ENCODE measurements around the gene RAB44. TPM values are rescaled to one million over a fixed set of nuclear protein-coding genes. Genes with fewer than 3 reads are reported as not detected.

The RAB44 gene
- total and polyA plus RNA-seq, 8 donors = 0.15 to 2.5 (median 0.23) TPM; not detected in 3

GRCh38 chr6:36769676-36770499 is 72.3 kb downstream of the RAB44 start:
- intact Hi-C loops (cut with DNase I; ENCODE audit: low total_unique reads) = loop anchor here (5.0 to 10.0 kb wide), 2 partner anchors 77 to 245 kb away; no protein-coding TSS in a partner anchor
- Histone ChIP-seq H3K4me3 (no peak overlapping the region), H3K27ac (peak overlapping the region in 2 of 5 donors; percentile 55 to 63), H3K4me1 (peaks cover 7 to 46% (median 15%) of the 10 kb centered on the region in 4 donors), H3K9me3 (no peaks in the 10 kb centered on the region), H3K36me3 (no peaks in the 10 kb centered on the region), H3K27me3 (no peaks in the 10 kb centered on the region)
- TF ChIP-seq CTCF (IDR thresholded peaks at IDR 0.05) (no peak), POLR2AphosphoS5 (IDR thresholded peaks at IDR 0.05) (no peak), POLR2A (IDR thresholded peaks at IDR 0.05) (no peak), EP300 (IDR thresholded peaks at IDR 0.05) (no peak)
- DNase-seq = peak in 1 of 2 donors; percentile 34
- 64 to 85% (median 77%) methylated on average over 9 to 18 of the region's 18 CpGs for WGBS, 5 donors

- intact Hi-C loops (cut with DNase I; ENCODE audit: low total_unique reads) = loop anchor here (5.0 kb wide), 1 partner anchor 76 kb away; no protein-coding TSS in a partner anchor
- Histone ChIP-seq H3K36me3 (no peaks in the 10 kb centered on the region), H3K4me1 (peaks cover 6 to 38% (median 8%) of the 10 kb centered on the region in 4 donors), H3K27ac (no peak overlapping the region), H3K9me3 (no peaks in the 10 kb centered on the region), H3K4me3 (no peak overlapping the region), H3K27me3 (peaks cover 0 to under 1% (median 0%) of the 10 kb centered on the region in 3 donors)
- WGBS, 5 donors = 85 to 100% (median 96%) methylated on average over 2 of the region's 2 CpGs
- DNase-seq = no peak
- no peak for TF ChIP-seq CTCF (IDR thresholded peaks at IDR 0.05)
These were observed 73.5 kb downstream of the RAB44 start for GRCh38 chr6:36771145-36771544.

GRCh38 chr6:36772397-36772796 is 74.8 kb downstream of the RAB44 start:
- no peak overlapping the region for H3K27ac ChIP-seq
- no peak for DNase-seq
- 85 to 93% (median 87%) methylated on average over 8 of the region's 8 CpGs for WGBS, 5 donors
- intact Hi-C loops (cut with DNase I; ENCODE audit: low total_unique reads) = loop anchor here (5.0 kb wide), 1 partner anchor 75 kb away; no protein-coding TSS in a partner anchor
- peaks cover 5 to 33% (median 6%) of the 10 kb centered on the region in 4 donors for H3K4me1 ChIP-seq
- no peaks in the 10 kb centered on the region for H3K9me3 ChIP-seq
- H3K4me3 ChIP-seq = no peak overlapping the region
- H3K36me3 ChIP-seq = no peaks in the 10 kb centered on the region
- TF ChIP-seq EP300 (IDR thresholded peaks at IDR 0.05) (no peak), POLR2A (IDR thresholded peaks at IDR 0.05) (no peak), CTCF (IDR thresholded peaks at IDR 0.05) (no peak), POLR2AphosphoS5 (IDR thresholded peaks at IDR 0.05) (no peak)
- H3K27me3 ChIP-seq = peaks cover 0 to 9% (median 7%) of the 10 kb centered on the region in 3 donors

GRCh38 chr6:36774331-36774730 is 76.7 kb downstream of the RAB44 start:
- TF ChIP-seq CTCF (IDR thresholded peaks at IDR 0.05) (no peak), POLR2AphosphoS5 (IDR thresholded peaks at IDR 0.05) (no peak), EP300 (IDR thresholded peaks at IDR 0.05) (no peak), POLR2A (IDR thresholded peaks at IDR 0.05) (no peak)
- Histone ChIP-seq H3K27ac (no peak overlapping the region), H3K4me3 (no peak overlapping the region), H3K36me3 (no peaks in the 10 kb centered on the region), H3K4me1 (peaks cover 0 to 22% (median 3%) of the 10 kb centered on the region in 4 donors), H3K9me3 (no peaks in the 10 kb centered on the region), H3K27me3 (peaks cover 0 to 24% (median 7%) of the 10 kb centered on the region in 3 donors)
- no peak for DNase-seq
- intact Hi-C loops (cut with DNase I; ENCODE audit: low total_unique reads) = loop anchor here (5.0 kb wide), 1 partner anchor 73 kb away; no protein-coding TSS in a partner anchor
- 72 to 84% (median 83%) methylated on average over 5 of the region's 5 CpGs for WGBS, 5 donors

Measured in stomach (tissue), 9 donors.